ENCODE results near the gene DEAF1.

DNA sequence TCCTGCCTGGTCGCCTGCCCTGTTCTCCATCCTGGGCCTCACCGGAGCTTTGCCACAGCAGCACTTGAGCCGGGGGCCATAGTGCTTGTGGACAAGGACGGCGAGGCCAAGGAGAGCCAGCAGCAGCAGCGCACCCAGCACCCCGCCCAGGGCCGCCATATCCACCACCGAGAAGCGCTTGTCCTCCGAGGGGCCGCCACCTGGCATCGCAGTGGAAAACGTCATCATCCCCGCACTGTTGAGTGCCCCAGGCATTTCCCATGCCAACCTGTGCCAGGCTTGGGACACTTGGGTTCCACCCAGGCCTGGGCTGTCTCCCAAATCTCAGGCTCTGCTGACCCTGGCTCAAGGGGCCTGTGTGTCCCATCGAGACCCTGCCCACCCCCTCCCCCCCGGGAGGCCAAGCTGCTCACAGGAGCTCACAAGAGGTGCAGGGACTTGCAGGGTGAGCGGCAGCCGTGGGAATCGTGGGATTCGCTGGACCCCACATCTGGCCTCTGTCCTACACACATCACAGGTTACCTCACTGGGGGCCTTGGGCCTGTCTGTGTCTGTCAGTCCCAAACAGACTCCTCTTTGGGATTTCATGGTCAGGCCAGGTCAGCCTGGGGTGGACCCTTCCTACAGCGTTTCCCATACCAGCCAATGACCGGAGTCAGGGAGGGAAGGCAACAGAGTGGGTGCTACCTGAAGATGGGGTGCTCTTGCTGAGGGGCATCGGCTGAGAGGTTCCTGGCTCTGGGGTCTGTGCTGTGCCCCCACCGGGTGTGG, 76.9 kb downstream of the DEAF1 start:
- TF ChIP-seq RAD21 (CRISPR knock-in tag; conservative IDR thresholded peaks at IDR 0.05 in 1 of 2, IDR thresholded peaks at IDR 0.05 in 1 of 2): no peak
- TF ChIP-seq FOS (IDR thresholded peaks at IDR 0.05; ENCODE audit: extremely low read depth, insufficient read length): no peak
- no peak for TF ChIP-seq ZZZ3 (IDR thresholded peaks at IDR 0.05)
- no peak for TF ChIP-seq POLR2A (conservative IDR thresholded peaks at IDR 0.05)
- no peak for TF ChIP-seq POLR2AphosphoS5 (IDR thresholded peaks at IDR 0.05; ENCODE audit: control insufficient read depth, insufficient read depth, low read depth, low read length)
- TF ChIP-seq, protein P1, sequence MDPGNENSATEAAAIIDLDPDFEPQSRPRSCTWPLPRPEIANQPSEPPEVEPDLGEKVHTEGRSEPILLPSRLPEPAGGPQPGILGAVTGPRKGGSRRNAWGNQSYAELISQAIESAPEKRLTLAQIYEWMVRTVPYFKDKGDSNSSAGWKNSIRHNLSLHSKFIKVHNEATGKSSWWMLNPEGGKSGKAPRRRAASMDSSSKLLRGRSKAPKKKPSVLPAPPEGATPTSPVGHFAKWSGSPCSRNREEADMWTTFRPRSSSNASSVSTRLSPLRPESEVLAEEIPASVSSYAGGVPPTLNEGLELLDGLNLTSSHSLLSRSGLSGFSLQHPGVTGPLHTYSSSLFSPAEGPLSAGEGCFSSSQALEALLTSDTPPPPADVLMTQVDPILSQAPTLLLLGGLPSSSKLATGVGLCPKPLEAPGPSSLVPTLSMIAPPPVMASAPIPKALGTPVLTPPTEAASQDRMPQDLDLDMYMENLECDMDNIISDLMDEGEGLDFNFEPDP (CRISPR knock-in tag; IDR thresholded peaks at IDR 0.05): no peak
- TF ChIP-seq RCOR1 (IDR thresholded peaks at IDR 0.05; ENCODE audit: borderline replicate concordance in 1 of 2, low read depth in 2 of 2, low read length in 2 of 2): no peak
- no peak for TF ChIP-seq SETDB1 (IDR thresholded peaks at IDR 0.05; ENCODE audit: low read length)
- TF ChIP-seq FOXM1 (IDR thresholded peaks at IDR 0.05; ENCODE audit: low read depth): no peak
- no peak for TF ChIP-seq FOXM1 (CRISPR knock-in tag; IDR thresholded peaks at IDR 0.05; ENCODE audit: low read depth)
- TF ChIP-seq, protein P2, sequence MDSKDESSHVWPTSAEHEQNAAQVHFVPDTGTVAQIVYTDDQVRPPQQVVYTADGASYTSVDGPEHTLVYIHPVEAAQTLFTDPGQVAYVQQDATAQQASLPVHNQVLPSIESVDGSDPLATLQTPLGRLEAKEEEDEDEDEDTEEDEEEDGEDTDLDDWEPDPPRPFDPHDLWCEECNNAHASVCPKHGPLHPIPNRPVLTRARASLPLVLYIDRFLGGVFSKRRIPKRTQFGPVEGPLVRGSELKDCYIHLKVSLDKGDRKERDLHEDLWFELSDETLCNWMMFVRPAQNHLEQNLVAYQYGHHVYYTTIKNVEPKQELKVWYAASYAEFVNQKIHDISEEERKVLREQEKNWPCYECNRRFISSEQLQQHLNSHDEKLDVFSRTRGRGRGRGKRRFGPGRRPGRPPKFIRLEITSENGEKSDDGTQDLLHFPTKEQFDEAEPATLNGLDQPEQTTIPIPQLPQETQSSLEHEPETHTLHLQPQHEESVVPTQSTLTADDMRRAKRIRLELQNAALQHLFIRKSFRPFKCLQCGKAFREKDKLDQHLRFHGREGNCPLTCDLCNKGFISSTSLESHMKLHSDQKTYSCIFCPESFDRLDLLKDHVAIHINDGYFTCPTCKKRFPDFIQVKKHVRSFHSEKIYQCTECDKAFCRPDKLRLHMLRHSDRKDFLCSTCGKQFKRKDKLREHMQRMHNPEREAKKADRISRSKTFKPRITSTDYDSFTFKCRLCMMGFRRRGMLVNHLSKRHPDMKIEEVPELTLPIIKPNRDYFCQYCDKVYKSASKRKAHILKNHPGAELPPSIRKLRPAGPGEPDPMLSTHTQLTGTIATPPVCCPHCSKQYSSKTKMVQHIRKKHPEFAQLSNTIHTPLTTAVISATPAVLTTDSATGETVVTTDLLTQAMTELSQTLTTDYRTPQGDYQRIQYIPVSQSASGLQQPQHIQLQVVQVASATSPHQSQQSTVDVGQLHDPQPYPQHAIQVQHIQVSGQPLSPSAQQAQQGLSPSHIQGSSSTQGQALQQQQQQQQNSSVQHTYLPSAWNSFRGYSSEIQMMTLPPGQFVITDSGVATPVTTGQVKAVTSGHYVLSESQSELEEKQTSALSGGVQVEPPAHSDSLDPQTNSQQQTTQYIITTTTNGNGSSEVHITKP (IDR thresholded peaks at IDR 0.05; ENCODE audit: partially characterized antibody): no peak
- TF ChIP-seq, protein P3, sequence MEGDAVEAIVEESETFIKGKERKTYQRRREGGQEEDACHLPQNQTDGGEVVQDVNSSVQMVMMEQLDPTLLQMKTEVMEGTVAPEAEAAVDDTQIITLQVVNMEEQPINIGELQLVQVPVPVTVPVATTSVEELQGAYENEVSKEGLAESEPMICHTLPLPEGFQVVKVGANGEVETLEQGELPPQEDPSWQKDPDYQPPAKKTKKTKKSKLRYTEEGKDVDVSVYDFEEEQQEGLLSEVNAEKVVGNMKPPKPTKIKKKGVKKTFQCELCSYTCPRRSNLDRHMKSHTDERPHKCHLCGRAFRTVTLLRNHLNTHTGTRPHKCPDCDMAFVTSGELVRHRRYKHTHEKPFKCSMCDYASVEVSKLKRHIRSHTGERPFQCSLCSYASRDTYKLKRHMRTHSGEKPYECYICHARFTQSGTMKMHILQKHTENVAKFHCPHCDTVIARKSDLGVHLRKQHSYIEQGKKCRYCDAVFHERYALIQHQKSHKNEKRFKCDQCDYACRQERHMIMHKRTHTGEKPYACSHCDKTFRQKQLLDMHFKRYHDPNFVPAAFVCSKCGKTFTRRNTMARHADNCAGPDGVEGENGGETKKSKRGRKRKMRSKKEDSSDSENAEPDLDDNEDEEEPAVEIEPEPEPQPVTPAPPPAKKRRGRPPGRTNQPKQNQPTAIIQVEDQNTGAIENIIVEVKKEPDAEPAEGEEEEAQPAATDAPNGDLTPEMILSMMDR (IDR thresholded peaks at IDR 0.05 in 2 of 3, conservative IDR thresholded peaks at IDR 0.05 in 1 of 3; ENCODE audit: insufficient read depth in 2 of 3, low read depth in 1 of 3, low read length in 3 of 3): no peak
- TF ChIP-seq NFE2 (IDR thresholded peaks at IDR 0.05; ENCODE audit: low read depth): no peak
- TF ChIP-seq EGR1 (conservative IDR thresholded peaks at IDR 0.05): no peak
- TF ChIP-seq, protein P4, sequence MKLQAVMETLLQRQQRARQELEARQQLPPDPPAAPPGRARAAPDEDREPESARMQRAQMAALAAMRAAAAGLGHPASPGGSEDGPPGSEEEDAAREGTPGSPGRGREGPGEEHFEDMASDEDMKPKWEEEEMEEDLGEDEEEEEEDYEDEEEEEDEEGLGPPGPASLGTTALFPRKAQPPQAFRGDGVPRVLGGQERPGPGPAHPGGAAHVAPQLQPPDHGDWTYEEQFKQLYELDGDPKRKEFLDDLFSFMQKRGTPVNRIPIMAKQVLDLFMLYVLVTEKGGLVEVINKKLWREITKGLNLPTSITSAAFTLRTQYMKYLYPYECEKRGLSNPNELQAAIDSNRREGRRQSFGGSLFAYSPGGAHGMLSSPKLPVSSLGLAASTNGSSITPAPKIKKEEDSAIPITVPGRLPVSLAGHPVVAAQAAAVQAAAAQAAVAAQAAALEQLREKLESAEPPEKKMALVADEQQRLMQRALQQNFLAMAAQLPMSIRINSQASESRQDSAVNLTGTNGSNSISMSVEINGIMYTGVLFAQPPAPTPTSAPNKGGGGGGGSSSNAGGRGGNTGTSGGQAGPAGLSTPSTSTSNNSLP (IDR thresholded peaks at IDR 0.05; ENCODE audit: borderline replicate concordance, low read depth, low read length): no peak
